Mucosa of rectum (tissue), 2 donors: ENCODE data around the gene SLC25A19.

ENCODE experiments used
- H3K27ac ChIP-seq, 2 donors: one replicate each; pipeline ENCODE4 v1.7.0; 2013; ENCODE audit warnings: inconsistent platforms in 2 of 2, low read depth in 2 of 2, low read length in 2 of 2
- H3K27me3 ChIP-seq, 2 donors: one replicate each; pipeline ENCODE4 v1.7.0; 2013; ENCODE audit warnings: low read length in 2 of 2; ENCODE audit not compliant: control insufficient read depth in 2 of 2, insufficient read depth in 2 of 2
- H3K36me3 ChIP-seq, 2 donors: one replicate each; pipeline ENCODE4 v1.7.0; 2013; ENCODE audit warnings: low read length in 2 of 2; ENCODE audit not compliant: control insufficient read depth in 2 of 2, insufficient read depth in 2 of 2
- H3K4me1 ChIP-seq, 2 donors: one replicate each; pipeline ENCODE4 v1.7.0; 2013; ENCODE audit warnings: low read length in 2 of 2, mild to moderate bottlenecking in 1 of 2; ENCODE audit not compliant: control insufficient read depth in 2 of 2, insufficient read depth in 2 of 2
- H3K4me3 ChIP-seq, 2 donors: one replicate each; pipeline ENCODE4 v1.7.0; 2013; ENCODE audit warnings: low read length in 2 of 2
- H3K9ac ChIP-seq, 2 donors: one replicate each; pipeline ENCODE4 v1.7.0; 2013; ENCODE audit warnings: low read length in 2 of 2, low read depth in 1 of 2, mild to moderate bottlenecking in 1 of 2
- H3K9me3 ChIP-seq, 2 donors: one replicate each; pipeline ENCODE4 v1.7.0; 2013; ENCODE audit warnings: low read length in 2 of 2; ENCODE audit not compliant: control insufficient read depth in 2 of 2
- donor health status: healthy.
- donor health status: Normal muscosa, but diverticular disease.

SLC25A19 gene

GRCh38 chr17:75242461-75243042 is 46.7 kb downstream of the SLC25A19 start:
- Histone ChIP-seq H3K9me3 (no peaks in the 10 kb centered on the region), H3K36me3 (peaks cover 81 to 82% of the 10 kb centered on the region in 2 donors), H3K4me1 (peaks cover 0 to 4% of the 10 kb centered on the region in 2 donors), H3K9ac (peak overlapping the region in 1 of 2 donors; percentile 14), H3K27me3 (no peaks in the 10 kb centered on the region), H3K27ac (peak overlapping the region in 1 of 2 donors; percentile 38), H3K4me3 (no peak overlapping the region)

- Histone ChIP-seq H3K9me3 (no peaks in the 10 kb centered on the region), H3K9ac (peak overlapping the region in 1 of 2 donors; percentile 14), H3K4me3 (no peak overlapping the region), H3K36me3 (peaks cover 86 to 88% of the 10 kb centered on the region in 2 donors), H3K4me1 (peaks cover 0 to 4% of the 10 kb centered on the region in 2 donors), H3K27ac (peak overlapping the region in 1 of 2 donors; percentile 38), H3K27me3 (no peaks in the 10 kb centered on the region)
Measured at GRCh38 chr17:75241996-75242460, 47.2 kb downstream of the SLC25A19 start.

GRCh38 chr17:75241502-75241901 is 47.7 kb downstream of the SLC25A19 start:
- Histone ChIP-seq H3K9me3 (no peaks in the 10 kb centered on the region), H3K36me3 (peaks cover 89 to 90% of the 10 kb centered on the region in 2 donors), H3K9ac (no peak overlapping the region), H3K4me3 (no peak overlapping the region), H3K27ac (no peak overlapping the region), H3K4me1 (peaks cover 0 to 4% of the 10 kb centered on the region in 2 donors), H3K27me3 (no peaks in the 10 kb centered on the region)

- H3K27ac ChIP-seq: no peak overlapping the region
Measured at GRCh38 chr17:75241143-75241430, 48.1 kb downstream of the SLC25A19 start.

GRCh38 chr17:75240394-75241142 is 48.7 kb downstream of the SLC25A19 start:
- Histone ChIP-seq H3K27me3 (no peaks in the 10 kb centered on the region), H3K9me3 (no peaks in the 10 kb centered on the region), H3K9ac (no peak overlapping the region), H3K27ac (no peak overlapping the region), H3K36me3 (peaks cover 86 to 88% of the 10 kb centered on the region in 2 donors), H3K4me3 (no peak overlapping the region), H3K4me1 (peaks cover 0 to 4% of the 10 kb centered on the region in 2 donors)

More at GRCh38 chr17:75241143-75241430, 48.1 kb downstream of the SLC25A19 start:
- H3K4me1 ChIP-seq: peaks cover 0 to 4% of the 10 kb centered on the region in 2 donors
- no peak overlapping the region for H3K9ac ChIP-seq
- H3K4me3 ChIP-seq: no peak overlapping the region
- H3K9me3 ChIP-seq: no peaks in the 10 kb centered on the region
- H3K27me3 ChIP-seq: no peaks in the 10 kb centered on the region
- peaks cover 89% of the 10 kb centered on the region in 2 donors for H3K36me3 ChIP-seq

- Histone ChIP-seq H3K9me3 (no peaks in the 10 kb centered on the region), H3K4me1 (peaks cover 0 to 3% of the 10 kb centered on the region in 2 donors), H3K4me3 (no peak overlapping the region), H3K27ac (no peak overlapping the region), H3K9ac (no peak overlapping the region), H3K27me3 (no peaks in the 10 kb centered on the region), H3K36me3 (peaks cover 86 to 87% of the 10 kb centered on the region in 2 donors)
Measured at GRCh38 chr17:75239778-75240393, 49.3 kb downstream of the SLC25A19 start.

- no peaks in the 10 kb centered on the region for H3K4me1 ChIP-seq
- no peak overlapping the region for H3K4me3 ChIP-seq
- H3K36me3 ChIP-seq: peaks cover 88 to 90% of the 10 kb centered on the region in 2 donors
- no peaks in the 10 kb centered on the region for H3K27me3 ChIP-seq
- H3K27ac ChIP-seq: no peak overlapping the region
- no peak overlapping the region for H3K9ac ChIP-seq
- no peaks in the 10 kb centered on the region for H3K9me3 ChIP-seq
Measured at GRCh38 chr17:75239214-75239613, 50.0 kb downstream of the SLC25A19 start.

- H3K27me3 ChIP-seq: no peaks in the 10 kb centered on the region
- no peaks in the 10 kb centered on the region for H3K4me1 ChIP-seq
- no peaks in the 10 kb centered on the region for H3K9me3 ChIP-seq
- no peak overlapping the region for H3K4me3 ChIP-seq
- no peak overlapping the region for H3K27ac ChIP-seq
- H3K36me3 ChIP-seq: peaks cover 85 to 87% of the 10 kb centered on the region in 2 donors
- H3K9ac ChIP-seq: no peak overlapping the region
Measured at GRCh38 chr17:75238684-75239191, 50.5 kb downstream of the SLC25A19 start.

GRCh38 chr17:75238020-75238580 is 51.1 kb downstream of the SLC25A19 start:
- Histone ChIP-seq H3K9ac (no peak overlapping the region), H3K9me3 (no peaks in the 10 kb centered on the region), H3K4me1 (no peaks in the 10 kb centered on the region), H3K36me3 (peaks cover 79 to 81% of the 10 kb centered on the region in 2 donors), H3K27ac (no peak overlapping the region), H3K4me3 (no peak overlapping the region), H3K27me3 (no peaks in the 10 kb centered on the region)
